H1 (cell line): ENCODE measurements around the gene SIRT7.

Experiments used
- EZH2 ChIP-seq: fragments of 200-600 bp; sonication (generic); IDR thresholded peaks from 2 replicates; pipeline ENCODE4 v1.7.1; 2012; ENCODE audit warnings: low read depth, mild to moderate bottlenecking, moderate library complexity, low read length, inconsistent platforms; ENCODE audit not compliant: severe bottlenecking
- POLR2AphosphoS5 ChIP-seq: IDR thresholded peaks from 2 replicates; pipeline ENCODE4 v1.6.1; 2011; ENCODE audit warnings: low read depth, low read length
- SIRT6 ChIP-seq: IDR thresholded peaks from one replicate; pipeline ENCODE4 v1.7.1; 2012; ENCODE audit warnings: low read length, inconsistent platforms
- SRF ChIP-seq: IDR thresholded peaks from 2 replicates; pipeline ENCODE4 v1.6.1; 2011; ENCODE audit warnings: mild to moderate bottlenecking, low read depth, low read length, moderate library complexity
- TAF1 ChIP-seq: IDR thresholded peaks from 2 replicates; pipeline ENCODE4 v1.6.1; 2011; ENCODE audit warnings: mild to moderate bottlenecking, low read depth, low read length
- TF ChIP-seq, protein P1 (sequence below): IDR thresholded peaks from 2 replicates; pipeline ENCODE4 v1.6.1; 2012; ENCODE audit warnings: low read length, inconsistent platforms
- TF ChIP-seq, protein P2 (sequence below), 3 experiments: IDR thresholded peaks; 1 replicate in 2 of 3; 2 replicates in 1 of 3; pipeline versions ENCODE4 v1.5.1 to v1.6.1; 2011; ENCODE audit warnings: low read length in 3 of 3, mild to moderate bottlenecking in 3 of 3, inconsistent platforms in 2 of 3, low read depth in 1 of 3, moderate library complexity in 1 of 3; ENCODE audit not compliant: insufficient read depth in 1 of 3; ENCODE audit errors: control extremely low read depth in 1 of 3

DNA sequence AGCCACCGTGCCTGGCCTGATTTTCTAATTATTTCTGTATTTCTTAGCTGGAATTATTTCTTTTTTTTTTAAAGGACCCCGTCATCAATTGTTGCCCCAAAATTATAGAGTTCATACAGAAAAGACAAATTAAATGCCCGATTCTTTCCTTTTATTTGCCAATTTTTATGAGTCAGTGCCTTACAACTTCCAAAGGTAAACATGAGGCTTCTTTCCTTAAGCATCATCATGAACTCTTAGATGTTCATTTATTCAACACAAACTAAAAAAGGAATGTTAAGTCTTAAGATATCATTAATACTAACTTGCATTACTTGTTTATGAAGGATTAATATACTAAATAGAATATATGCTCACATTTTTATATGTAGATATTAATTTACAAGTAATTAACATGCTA, 39.7 kb downstream of the SIRT7 start:
- TF ChIP-seq POLR2AphosphoS5, result no peak
- TF ChIP-seq EZH2, result no peak
- no peak for TF ChIP-seq SRF
- no peak for TF ChIP-seq SIRT6
- no peak for TF ChIP-seq TAF1
- TF ChIP-seq, protein P1, sequence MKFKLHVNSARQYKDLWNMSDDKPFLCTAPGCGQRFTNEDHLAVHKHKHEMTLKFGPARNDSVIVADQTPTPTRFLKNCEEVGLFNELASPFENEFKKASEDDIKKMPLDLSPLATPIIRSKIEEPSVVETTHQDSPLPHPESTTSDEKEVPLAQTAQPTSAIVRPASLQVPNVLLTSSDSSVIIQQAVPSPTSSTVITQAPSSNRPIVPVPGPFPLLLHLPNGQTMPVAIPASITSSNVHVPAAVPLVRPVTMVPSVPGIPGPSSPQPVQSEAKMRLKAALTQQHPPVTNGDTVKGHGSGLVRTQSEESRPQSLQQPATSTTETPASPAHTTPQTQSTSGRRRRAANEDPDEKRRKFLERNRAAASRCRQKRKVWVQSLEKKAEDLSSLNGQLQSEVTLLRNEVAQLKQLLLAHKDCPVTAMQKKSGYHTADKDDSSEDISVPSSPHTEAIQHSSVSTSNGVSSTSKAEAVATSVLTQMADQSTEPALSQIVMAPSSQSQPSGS, result no peak
- TF ChIP-seq, protein P2, sequence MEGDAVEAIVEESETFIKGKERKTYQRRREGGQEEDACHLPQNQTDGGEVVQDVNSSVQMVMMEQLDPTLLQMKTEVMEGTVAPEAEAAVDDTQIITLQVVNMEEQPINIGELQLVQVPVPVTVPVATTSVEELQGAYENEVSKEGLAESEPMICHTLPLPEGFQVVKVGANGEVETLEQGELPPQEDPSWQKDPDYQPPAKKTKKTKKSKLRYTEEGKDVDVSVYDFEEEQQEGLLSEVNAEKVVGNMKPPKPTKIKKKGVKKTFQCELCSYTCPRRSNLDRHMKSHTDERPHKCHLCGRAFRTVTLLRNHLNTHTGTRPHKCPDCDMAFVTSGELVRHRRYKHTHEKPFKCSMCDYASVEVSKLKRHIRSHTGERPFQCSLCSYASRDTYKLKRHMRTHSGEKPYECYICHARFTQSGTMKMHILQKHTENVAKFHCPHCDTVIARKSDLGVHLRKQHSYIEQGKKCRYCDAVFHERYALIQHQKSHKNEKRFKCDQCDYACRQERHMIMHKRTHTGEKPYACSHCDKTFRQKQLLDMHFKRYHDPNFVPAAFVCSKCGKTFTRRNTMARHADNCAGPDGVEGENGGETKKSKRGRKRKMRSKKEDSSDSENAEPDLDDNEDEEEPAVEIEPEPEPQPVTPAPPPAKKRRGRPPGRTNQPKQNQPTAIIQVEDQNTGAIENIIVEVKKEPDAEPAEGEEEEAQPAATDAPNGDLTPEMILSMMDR (IDR thresholded peaks at IDR 0.05; ENCODE audit: control extremely low read depth in 1 of 3, insufficient read depth in 1 of 3, low read depth in 1 of 3, low read length in 3 of 3), result no peak
